Measurements from ENCODE around the gene PATJ.

- TF ChIP-seq CTCF (IDR thresholded peaks at IDR 0.05; ENCODE audit: poor library complexity) = no peak
- no peak for TF ChIP-seq EZH2 (IDR thresholded peaks at IDR 0.05; ENCODE audit: borderline replicate concordance)
Measured at GRCh38 chr1:62117018-62117750, 374.9 kb downstream of the PATJ start.

Data from hepatocyte (in vitro differentiated cells).